ENCODE results near the gene SIL1. TPM values are rescaled to one million over a fixed set of nuclear protein-coding genes. Genes with fewer than 3 reads are reported as not detected.

Gene SIL1
- 10 to 100 TPM; 27.2 to 30.3 TPM for total RNA-seq

DNA sequence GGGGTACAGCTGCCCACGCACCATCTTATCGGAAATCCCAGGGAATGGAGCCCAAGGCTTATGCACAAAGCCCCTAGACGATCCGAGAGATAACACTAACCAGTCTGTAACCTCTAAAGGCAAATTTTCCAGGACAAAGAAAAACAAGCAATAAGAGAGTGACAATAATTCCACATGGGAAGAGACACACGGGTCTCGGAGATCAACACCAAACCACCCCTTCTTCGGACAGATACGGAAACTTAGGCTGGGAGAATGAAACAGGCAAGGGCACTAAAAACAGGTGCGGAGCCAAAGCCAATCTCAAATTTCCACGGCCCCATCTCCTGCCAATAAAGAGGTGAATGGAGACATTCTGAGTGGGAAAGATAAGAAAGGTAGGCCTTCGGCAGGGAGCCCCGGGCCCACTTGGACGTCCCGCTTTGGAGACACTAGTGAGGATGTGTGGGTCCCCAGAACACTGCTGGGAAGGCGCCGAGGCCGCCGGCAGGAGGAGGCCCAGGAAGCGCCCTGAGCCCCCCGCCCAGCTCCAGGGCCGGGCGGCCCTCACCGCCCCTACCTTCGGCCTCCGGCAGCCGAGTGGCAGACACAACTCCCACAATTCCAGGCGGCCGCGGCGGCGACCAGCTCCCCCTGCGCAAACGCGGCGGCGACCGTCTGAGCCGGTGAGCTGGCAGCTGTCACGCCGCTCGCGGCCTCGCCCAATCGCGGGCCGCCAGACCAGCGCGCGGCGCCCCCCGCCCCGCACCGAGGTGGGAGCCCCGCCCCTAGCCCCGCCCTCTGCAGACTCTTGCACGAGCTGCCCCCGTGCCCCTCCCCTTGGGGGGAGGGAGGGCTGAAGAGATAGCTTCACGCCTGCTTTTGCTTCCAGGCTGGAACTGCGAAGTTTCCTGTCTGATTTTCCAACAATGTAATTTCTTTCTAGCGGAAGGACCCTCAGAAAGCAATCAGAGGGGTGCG is at the start of gene SIL1:
TSS of gene SIL1 (minus strand) at position 659 of the 960 bp plus-strand sequence. CDS start 70,525 bp downstream, outside the sequence.
- peak within 1 kb of the TSS; percentile 98 for H3K4me3 Mint-ChIP-seq
- H3K4me1 Mint-ChIP-seq (ENCODE audit: low read depth), result peaks cover 20% of the 10 kb centered on the region
- H3K9me3 Mint-ChIP-seq, result no peaks in the 10 kb centered on the region
- H3K27ac Mint-ChIP-seq, result peak within 1 kb of the TSS; percentile 95
- no peaks in the 10 kb centered on the region for H3K27me3 Mint-ChIP-seq
- DNase-seq, result peak; percentile 99
- CTCF ChIA-PET, result interaction anchor here (1.2 kb wide), 1 partner anchor 618 kb away, joined by 5 read pairs; no protein-coding TSS in a partner anchor
- intact Hi-C loops (cut with micrococcal nuclease), result loop anchor here (1.0 to 5.0 kb wide), 4 partner anchors 49 to 241 kb away; partner anchors contain the start of gene DNAJC18
- H3K36me3 Mint-ChIP-seq, result peaks cover 10% of the 10 kb centered on the region
- POLR2A ChIA-PET, result interaction anchor here (0.8 to 1.6 kb wide), 4 partner anchors 9 to 623 kb away, joined by 3 to 4 read pairs (median 4); partner anchors contain the start of gene HSPA9

DNA sequence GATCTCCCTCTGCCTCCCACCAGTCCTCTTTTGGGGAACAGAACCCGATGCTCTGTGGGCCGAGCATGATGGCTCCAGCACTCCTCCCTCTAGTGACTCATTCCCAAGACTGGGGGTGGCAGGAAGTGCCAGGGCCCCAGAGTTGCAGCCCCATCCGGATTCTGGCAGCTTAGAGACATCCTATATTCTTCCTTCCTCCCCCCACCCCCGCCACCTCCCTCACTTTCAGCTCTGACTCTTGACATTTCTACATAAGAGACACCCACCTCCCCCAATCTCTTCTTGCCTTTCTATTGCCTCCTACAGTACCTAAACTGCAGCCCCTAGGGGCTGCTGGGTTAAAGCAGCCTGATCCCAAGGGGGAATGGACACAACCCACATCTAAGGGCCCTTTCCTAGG is 48.2 kb upstream of the SIL1 start:
- H3K36me3 Mint-ChIP-seq, result no peaks in the 10 kb centered on the region
- peak overlapping the region; percentile 88 for H3K27ac Mint-ChIP-seq
- intact Hi-C loops (cut with micrococcal nuclease), result loop anchor here (1.0 to 5.0 kb wide), 3 partner anchors 49 to 508 kb away; partner anchors contain the start of gene SIL1
- H3K4me1 Mint-ChIP-seq (ENCODE audit: low read depth), result peaks cover 26% of the 10 kb centered on the region
- POLR2A ChIA-PET, result interaction anchor here (1.5 kb wide), 1 partner anchor 83 kb away, joined by 3 read pairs; no protein-coding TSS in a partner anchor
- peaks cover 2% of the 10 kb centered on the region for H3K27me3 Mint-ChIP-seq
- H3K9me3 Mint-ChIP-seq, result no peaks in the 10 kb centered on the region
- peak overlapping the region; percentile 43 for H3K4me3 Mint-ChIP-seq
- peak; percentile 85 for DNase-seq
- CTCF ChIA-PET, result interaction anchor here (1.0 kb wide), 1 partner anchor 11 kb away, joined by 3 read pairs; no protein-coding TSS in a partner anchor

DNA sequence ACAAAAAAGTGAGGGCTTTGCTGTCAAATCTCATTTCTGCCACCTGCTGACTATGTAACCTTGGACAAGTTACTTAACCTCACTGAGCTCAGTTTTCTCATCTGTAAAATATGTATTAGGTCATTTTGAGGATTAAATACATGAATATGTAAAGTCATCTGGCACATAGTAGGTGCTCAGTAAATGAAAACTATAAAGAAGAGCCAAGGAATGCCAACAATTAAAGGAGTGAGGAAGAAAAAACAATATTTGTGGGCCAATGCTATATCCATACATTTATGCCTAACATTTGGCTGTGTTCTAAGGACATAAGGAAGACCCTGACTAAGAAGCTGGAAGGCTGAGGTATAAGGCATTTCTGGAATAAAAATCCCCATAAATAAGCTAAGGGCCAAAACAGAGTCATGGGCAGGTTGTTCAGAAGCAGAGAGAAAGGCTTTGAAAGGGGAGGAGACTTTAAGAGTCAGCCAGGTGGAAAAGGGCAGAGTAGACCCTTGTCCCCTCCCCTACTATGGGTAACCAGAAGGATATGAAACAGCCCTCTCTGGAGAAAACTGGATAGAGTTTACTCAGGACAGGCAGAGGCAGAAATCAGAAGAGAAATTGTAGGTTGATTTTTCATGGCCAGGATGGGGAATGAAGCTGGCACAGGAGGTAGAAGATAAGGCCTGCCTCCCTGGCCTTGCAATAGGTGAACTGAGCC is 47.6 kb upstream of the SIL1 start:
- Mint-ChIP-seq H3K4me3 (peak overlapping the region; percentile 33), H3K4me1 (ENCODE audit: low read depth) (peaks cover 23% of the 10 kb centered on the region), H3K36me3 (no peaks in the 10 kb centered on the region), H3K27ac (peak overlapping the region; percentile 88), H3K27me3 (peaks cover 2% of the 10 kb centered on the region), H3K9me3 (no peaks in the 10 kb centered on the region)
- ChIA-PET CTCF (interaction anchor here (1.0 kb wide), 3 partner anchors 8 to 15 kb away, joined by 3 to 6 read pairs (median 3); no protein-coding TSS in a partner anchor), POLR2A (interaction anchor here (1.5 kb wide), 1 partner anchor 82 kb away, joined by 3 read pairs; no protein-coding TSS in a partner anchor)
- no peak for DNase-seq
- intact Hi-C loops (cut with micrococcal nuclease), result loop anchor here (1.0 to 5.0 kb wide), 3 partner anchors 48 to 507 kb away; partner anchors contain the start of gene SIL1

DNA sequence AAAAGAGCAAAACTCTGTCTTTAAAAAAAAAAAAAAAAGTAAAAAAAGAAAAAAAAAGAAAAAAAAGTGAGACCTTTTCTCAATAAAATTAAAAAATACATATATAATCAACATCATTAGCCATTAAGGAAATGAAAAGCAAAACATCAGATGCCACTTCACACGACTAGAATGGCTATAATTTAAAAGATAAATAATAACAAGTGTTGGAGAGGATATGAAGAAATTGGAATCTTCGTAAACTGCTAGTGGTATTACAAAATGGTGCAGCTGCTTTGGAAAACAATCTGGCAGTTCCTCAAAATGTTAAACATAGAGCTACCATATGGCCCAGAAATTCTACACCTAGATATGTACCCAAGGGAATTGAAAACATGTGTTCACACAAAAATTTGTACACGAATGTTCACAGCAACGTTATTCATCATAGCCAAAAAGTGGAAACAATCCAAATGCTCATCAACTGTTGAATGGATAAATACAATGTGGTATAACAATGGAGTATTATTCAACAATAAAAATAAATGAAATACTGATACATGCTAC is 45.3 kb upstream of the SIL1 start:
- Mint-ChIP-seq H3K4me1 (ENCODE audit: low read depth) (peaks cover 23% of the 10 kb centered on the region), H3K9me3 (no peaks in the 10 kb centered on the region), H3K4me3 (no peak overlapping the region), H3K36me3 (no peaks in the 10 kb centered on the region), H3K27ac (no peak overlapping the region), H3K27me3 (peaks cover 5% of the 10 kb centered on the region)
- intact Hi-C loops (cut with micrococcal nuclease), result no loop called here
- ChIA-PET POLR2A (no interaction called here), CTCF (interaction anchor here (1.5 kb wide), 1 partner anchor 19 kb away, joined by 3 read pairs; no protein-coding TSS in a partner anchor)
- DNase-seq, result no peak

DNA sequence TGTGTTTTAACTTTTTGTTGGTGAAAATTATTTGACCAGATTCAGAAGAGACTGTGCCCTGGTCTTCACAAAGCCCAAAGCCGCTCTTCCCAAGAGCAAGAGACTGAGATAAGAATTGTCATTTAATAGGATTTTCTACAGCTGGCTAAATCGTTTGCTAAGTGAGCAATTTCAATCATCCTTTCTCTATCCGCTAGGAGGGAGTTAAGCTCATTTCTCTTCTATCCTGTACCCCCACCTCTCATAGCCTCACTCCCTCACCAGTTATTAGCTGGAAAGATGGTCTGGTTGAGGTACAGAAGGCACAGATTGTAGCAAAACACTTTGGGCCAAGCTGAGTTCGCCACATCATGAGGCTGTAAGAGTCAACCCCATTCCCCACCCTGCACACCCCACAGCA is 43.0 kb upstream of the SIL1 start:
- no peak overlapping the region for H3K27ac Mint-ChIP-seq
- ChIA-PET CTCF (no interaction called here), POLR2A (no interaction called here)
- H3K36me3 Mint-ChIP-seq, result no peaks in the 10 kb centered on the region
- DNase-seq, result no peak
- H3K27me3 Mint-ChIP-seq, result peaks cover 5% of the 10 kb centered on the region
- H3K9me3 Mint-ChIP-seq, result no peaks in the 10 kb centered on the region
- intact Hi-C loops (cut with micrococcal nuclease), result no loop called here
- H3K4me1 Mint-ChIP-seq (ENCODE audit: low read depth), result peaks cover 7% of the 10 kb centered on the region
- H3K4me3 Mint-ChIP-seq, result no peak overlapping the region

DNA sequence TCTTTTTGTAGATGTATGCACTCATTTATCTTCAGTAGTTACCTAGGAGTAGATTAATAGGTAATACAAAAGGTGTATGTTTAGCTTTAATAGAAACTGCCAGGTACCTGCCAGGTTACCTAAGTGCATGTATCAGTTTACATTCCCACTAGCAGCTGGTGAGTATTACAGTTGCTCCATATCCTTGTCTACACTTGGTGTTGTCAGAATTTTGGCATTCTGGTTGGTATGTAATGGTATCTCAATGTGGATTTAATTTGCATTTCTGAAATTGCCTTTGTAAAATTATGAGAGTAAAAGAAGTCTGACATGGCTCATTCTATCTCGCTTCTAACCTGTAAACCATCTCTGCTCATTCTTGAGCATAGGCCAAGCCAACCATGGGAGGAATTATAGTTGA is 38.3 kb upstream of the SIL1 start:
- H3K4me3 Mint-ChIP-seq, result no peak overlapping the region
- H3K9me3 Mint-ChIP-seq, result no peaks in the 10 kb centered on the region
- intact Hi-C loops (cut with micrococcal nuclease), result no loop called here
- CTCF ChIA-PET, result no interaction called here
- H3K27ac Mint-ChIP-seq, result no peak overlapping the region
- no peak for DNase-seq
- peaks cover 3% of the 10 kb centered on the region for H3K27me3 Mint-ChIP-seq
- POLR2A ChIA-PET, result no interaction called here
- no peaks in the 10 kb centered on the region for H3K36me3 Mint-ChIP-seq
- no peaks in the 10 kb centered on the region for H3K4me1 Mint-ChIP-seq (ENCODE audit: low read depth)

GRCh38 chr5:139232147-139232724 is 34.1 kb upstream of the SIL1 start:
- no peak for DNase-seq
- Mint-ChIP-seq H3K4me1 (ENCODE audit: low read depth) (no peaks in the 10 kb centered on the region), H3K27ac (no peak overlapping the region), H3K4me3 (no peak overlapping the region), H3K27me3 (no peaks in the 10 kb centered on the region), H3K36me3 (no peaks in the 10 kb centered on the region), H3K9me3 (no peaks in the 10 kb centered on the region)
- intact Hi-C loops (cut with micrococcal nuclease), result no loop called here
- ChIA-PET POLR2A (no interaction called here), CTCF (no interaction called here)

GRCh38 chr5:139228201-139228803 is 30.1 kb upstream of the SIL1 start:
- DNase-seq, result no peak
- CTCF ChIA-PET, result interaction anchor here (1.7 kb wide), 1 partner anchor 34 kb away, joined by 3 read pairs; no protein-coding TSS in a partner anchor
- Mint-ChIP-seq H3K9me3 (no peaks in the 10 kb centered on the region), H3K4me3 (no peak overlapping the region), H3K4me1 (ENCODE audit: low read depth) (no peaks in the 10 kb centered on the region), H3K36me3 (no peaks in the 10 kb centered on the region), H3K27ac (no peak overlapping the region), H3K27me3 (peaks cover 2% of the 10 kb centered on the region)
- intact Hi-C loops (cut with micrococcal nuclease), result no loop called here
- POLR2A ChIA-PET, result interaction anchor here (0.6 kb wide), 1 partner anchor 116 kb away, joined by 3 read pairs; no protein-coding TSS in a partner anchor

- H3K9me3 Mint-ChIP-seq, result no peaks in the 10 kb centered on the region
- no peak overlapping the region for H3K4me3 Mint-ChIP-seq
- no peaks in the 10 kb centered on the region for H3K36me3 Mint-ChIP-seq
- no peak overlapping the region for H3K27ac Mint-ChIP-seq
- intact Hi-C loops (cut with micrococcal nuclease), result no loop called here
- no peaks in the 10 kb centered on the region for H3K4me1 Mint-ChIP-seq (ENCODE audit: low read depth)
- peaks cover 6% of the 10 kb centered on the region for H3K27me3 Mint-ChIP-seq
- no peak for DNase-seq
- POLR2A ChIA-PET, result no interaction called here
- CTCF ChIA-PET, result no interaction called here
Observed at GRCh38 chr5:139226131-139226530, 28.0 kb upstream of the SIL1 start.

DNA sequence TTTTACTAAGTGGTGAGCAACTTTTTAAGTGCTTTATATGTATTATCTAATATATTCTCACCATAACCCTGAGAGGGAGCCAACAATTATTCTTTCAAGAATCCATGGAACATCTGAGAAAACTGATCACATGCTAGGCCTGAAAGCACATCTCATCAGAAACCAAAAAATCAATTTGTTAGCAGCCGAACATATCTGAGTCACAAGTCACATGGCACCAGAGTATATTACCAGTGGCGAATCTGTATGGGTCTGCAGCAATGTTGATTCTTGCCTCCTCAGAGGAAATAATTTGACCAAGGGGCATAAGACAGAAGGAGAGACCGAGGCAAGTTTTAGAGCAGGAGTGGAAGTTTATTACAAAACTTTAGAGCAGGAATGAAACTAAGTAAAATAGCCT is 25.3 kb upstream of the SIL1 start:
- H3K36me3 Mint-ChIP-seq, result no peaks in the 10 kb centered on the region
- H3K9me3 Mint-ChIP-seq, result no peaks in the 10 kb centered on the region
- no peak overlapping the region for H3K4me3 Mint-ChIP-seq
- H3K27me3 Mint-ChIP-seq, result peaks cover 6% of the 10 kb centered on the region
- intact Hi-C loops (cut with micrococcal nuclease), result no loop called here
- POLR2A ChIA-PET, result no interaction called here
- DNase-seq, result no peak
- CTCF ChIA-PET, result no interaction called here
- no peak overlapping the region for H3K27ac Mint-ChIP-seq
- H3K4me1 Mint-ChIP-seq (ENCODE audit: low read depth), result no peaks in the 10 kb centered on the region

- POLR2A ChIA-PET, result no interaction called here
- Mint-ChIP-seq H3K4me3 (no peak overlapping the region), H3K27ac (no peak overlapping the region), H3K9me3 (peaks cover 4% of the 10 kb centered on the region), H3K36me3 (no peaks in the 10 kb centered on the region), H3K27me3 (peaks cover 6% of the 10 kb centered on the region), H3K4me1 (ENCODE audit: low read depth) (no peaks in the 10 kb centered on the region)
- CTCF ChIA-PET, result interaction anchor here (0.5 kb wide), 1 partner anchor 1154 kb away, joined by 3 read pairs; no protein-coding TSS in a partner anchor
- no peak for DNase-seq
- intact Hi-C loops (cut with micrococcal nuclease), result no loop called here
Observed at GRCh38 chr5:139222346-139222745, 24.2 kb upstream of the SIL1 start.

Measured in activated CD4-positive, alpha-beta memory T cell treated with anti-CD3 and anti-CD28 coated beads for 36 hours (primary cell).